OCI-M1 (cell line): ENCODE data around the gene AATK.

Source experiments
- DNase-seq: peaks from one replicate; lab custom pipeline; 2025; lab: John Stamatoyannopoulos, UW

Gene AATK

GRCh38 chr17:81114351-81115093 is 51.5 kb downstream of the AATK start:
- no peak for DNase-seq

- DNase-seq, result no peak
Measured at GRCh38 chr17:81113158-81113724, 52.8 kb downstream of the AATK start.

GRCh38 chr17:81112450-81112849 is 53.6 kb downstream of the AATK start:
- DNase-seq, result no peak

GRCh38 chr17:81111066-81111465 is 55.0 kb downstream of the AATK start:
- no peak for DNase-seq

- no peak for DNase-seq
Measured at GRCh38 chr17:81110488-81111040, 55.5 kb downstream of the AATK start.

- DNase-seq, result peak; percentile 73
Measured at GRCh38 chr17:81109957-81110356, 56.1 kb downstream of the AATK start.

GRCh38 chr17:81108220-81108619 is 57.8 kb downstream of the AATK start:
- no peak for DNase-seq

- no peak for DNase-seq
Measured at GRCh38 chr17:81106716-81107115, 59.3 kb downstream of the AATK start.

- no peak for DNase-seq
Measured at GRCh38 chr17:81103379-81103778, 62.6 kb downstream of the AATK start.

- no peak for DNase-seq
Measured at GRCh38 chr17:81102869-81103268, 63.2 kb downstream of the AATK start.

GRCh38 chr17:81102352-81102751 is 63.7 kb downstream of the AATK start:
- DNase-seq, result peak; percentile 2

- peak; percentile 94 for DNase-seq
Measured at GRCh38 chr17:81101614-81102306, 64.3 kb downstream of the AATK start.

- DNase-seq, result no peak
Measured at GRCh38 chr17:81100668-81101067, 65.4 kb downstream of the AATK start.

- DNase-seq, result no peak
Measured at GRCh38 chr17:81099888-81100287, 66.1 kb downstream of the AATK start.

- DNase-seq, result no peak
Measured at GRCh38 chr17:81097943-81098308, 68.1 kb downstream of the AATK start.

- DNase-seq, result peak; percentile 78
Measured at GRCh38 chr17:81097134-81097942, 68.7 kb downstream of the AATK start.

- DNase-seq, result no peak
Measured at GRCh38 chr17:81096741-81097133, 69.3 kb downstream of the AATK start.

- no peak for DNase-seq
Measured at GRCh38 chr17:81095383-81095762, 70.6 kb downstream of the AATK start.

- DNase-seq, result peak; percentile 85
Measured at GRCh38 chr17:81094509-81095382, 71.3 kb downstream of the AATK start.

- DNase-seq, result no peak
Measured at GRCh38 chr17:81093619-81094508, 72.2 kb downstream of the AATK start.
